Neural crest cell (in vitro differentiated cells): Measurements from ENCODE around the gene KSR1. TPM values are rescaled to one million over a fixed set of nuclear protein-coding genes. Genes with fewer than 3 reads are reported as not detected.

Experiments used
- DNase-seq: peaks from one replicate; pipeline ENCODE4 v3.0.0; 2021; ENCODE audit warnings: low read depth, mixed read lengths, low spot score
- H3K27ac Mint-ChIP-seq: one replicate; pipeline ENCODE4 v1.8.0; 2021; ENCODE audit warnings: mild to moderate bottlenecking, mixed read lengths; ENCODE audit not compliant: unreplicated experiment
- H3K27me3 Mint-ChIP-seq: 2 replicates; pipeline ENCODE4 v1.8.0; 2021; ENCODE audit warnings: low read depth, mild to moderate bottlenecking, mixed read lengths
- H3K36me3 Mint-ChIP-seq: 2 replicates; pipeline ENCODE4 v1.8.0; 2021; ENCODE audit warnings: low read depth, mild to moderate bottlenecking, mixed read lengths
- H3K4me1 Mint-ChIP-seq: 2 replicates; pipeline ENCODE4 v1.8.0; 2021; ENCODE audit warnings: mixed read lengths
- H3K4me3 Mint-ChIP-seq: one replicate; pipeline ENCODE4 v1.8.0; 2021; ENCODE audit warnings: mild to moderate bottlenecking, mixed read lengths
- H3K9me3 Mint-ChIP-seq: 2 replicates; pipeline ENCODE4 v1.8.0; 2021; ENCODE audit warnings: mixed read lengths
- CTCF ChIP-seq: fragments of 200-600 bp; sonication (generic); conservative IDR thresholded peaks from 2 replicates; pipeline ENCODE4 v1.5.0; 2021; ENCODE audit warnings: antibody characterized with exemption, mild to moderate bottlenecking
- total RNA-seq: library from RNA; stranded (reverse); gene quantifications from 2 replicates; pipeline ENCODE4 v1.2.1, GENCODE V29; 2021

KSR1 gene
- total RNA-seq, 1 donor from 2014 or later = 28.0 TPM

- H3K9me3 Mint-ChIP-seq = no peaks in the 10 kb centered on the region
- no peak for TF ChIP-seq CTCF
- H3K36me3 Mint-ChIP-seq = peaks cover 9% of the 10 kb centered on the region
- H3K4me1 Mint-ChIP-seq = peaks cover 13% of the 10 kb centered on the region
- no peak overlapping the region for H3K27ac Mint-ChIP-seq
- H3K27me3 Mint-ChIP-seq = no peaks in the 10 kb centered on the region
- H3K4me3 Mint-ChIP-seq = no peak overlapping the region
- no peak for DNase-seq
Observed at GRCh38 chr17:27612160-27612770, 156.0 kb downstream of the KSR1 start.

- no peaks in the 10 kb centered on the region for H3K27me3 Mint-ChIP-seq
- no peaks in the 10 kb centered on the region for H3K9me3 Mint-ChIP-seq
- DNase-seq = no peak
- no peak for TF ChIP-seq CTCF
- no peak overlapping the region for H3K4me3 Mint-ChIP-seq
- H3K4me1 Mint-ChIP-seq = peaks cover 13% of the 10 kb centered on the region
- peaks cover 9% of the 10 kb centered on the region for H3K36me3 Mint-ChIP-seq
- H3K27ac Mint-ChIP-seq = no peak overlapping the region
Observed at GRCh38 chr17:27613433-27613832, 157.2 kb downstream of the KSR1 start.

- no peaks in the 10 kb centered on the region for H3K27me3 Mint-ChIP-seq
- no peaks in the 10 kb centered on the region for H3K9me3 Mint-ChIP-seq
- H3K36me3 Mint-ChIP-seq = peaks cover 9% of the 10 kb centered on the region
- H3K4me1 Mint-ChIP-seq = peaks cover 13% of the 10 kb centered on the region
- DNase-seq = no peak
- TF ChIP-seq CTCF = no peak
- no peak overlapping the region for H3K27ac Mint-ChIP-seq
- no peak overlapping the region for H3K4me3 Mint-ChIP-seq
Observed at GRCh38 chr17:27615121-27615520, 158.9 kb downstream of the KSR1 start.

GRCh38 chr17:27616414-27616813 lies 160.2 kb downstream of the KSR1 start:
- no peak for DNase-seq
- H3K4me3 Mint-ChIP-seq = no peak overlapping the region
- H3K27me3 Mint-ChIP-seq = no peaks in the 10 kb centered on the region
- H3K4me1 Mint-ChIP-seq = peaks cover 13% of the 10 kb centered on the region
- TF ChIP-seq CTCF = no peak
- peaks cover 11% of the 10 kb centered on the region for H3K36me3 Mint-ChIP-seq
- peak overlapping the region; percentile 84 for H3K27ac Mint-ChIP-seq
- H3K9me3 Mint-ChIP-seq = no peaks in the 10 kb centered on the region

- TF ChIP-seq CTCF = no peak
- H3K27me3 Mint-ChIP-seq = no peaks in the 10 kb centered on the region
- no peak overlapping the region for H3K4me3 Mint-ChIP-seq
- no peak for DNase-seq
- H3K36me3 Mint-ChIP-seq = peaks cover 12% of the 10 kb centered on the region
- no peaks in the 10 kb centered on the region for H3K9me3 Mint-ChIP-seq
- peaks cover 13% of the 10 kb centered on the region for H3K4me1 Mint-ChIP-seq
- H3K27ac Mint-ChIP-seq = no peak overlapping the region
Observed at GRCh38 chr17:27618417-27618816, 162.2 kb downstream of the KSR1 start.
